Right atrium auricular region (tissue), 2 donors: ENCODE measurements around the gene SPATA12. TPM values are rescaled to one million over a fixed set of nuclear protein-coding genes. Genes with fewer than 3 reads are reported as not detected.

Experiments used
- DNase-seq: peaks from one replicate; pipeline ENCODE4 v3.0.0-alpha.2; 2019; ENCODE audit warnings: low spot score
- H3K27ac ChIP-seq, 2 donors: fragments of 200-600 bp; sonication (generic); 1 replicate in 1 of 2; 2 replicates in 1 of 2; pipeline ENCODE4 v1.5.1; 2016 to 2019
- H3K27me3 ChIP-seq, 2 donors: fragments of 200-600 bp; sonication (generic); one replicate each; pipeline versions ENCODE4 v1.5.1 to v1.6.0; 2017 to 2019
- H3K36me3 ChIP-seq: fragments of 200-600 bp; sonication (generic); one replicate; pipeline ENCODE4 v1.5.1; 2016
- H3K4me1 ChIP-seq, 2 donors: fragments of 200-600 bp; sonication (generic); one replicate each; pipeline versions ENCODE4 v1.5.1 to v1.6.0; 2017 to 2019
- H3K4me3 ChIP-seq, 2 donors: fragments of 200-600 bp; sonication (generic); 1 replicate in 1 of 2; 2 replicates in 1 of 2; pipeline ENCODE4 v1.5.1; 2017 to 2019; ENCODE audit warnings: mild to moderate bottlenecking in 1 of 2, moderate library complexity in 1 of 2
- H3K9me3 ChIP-seq, 2 donors: fragments of 200-600 bp; sonication (generic); one replicate each; pipeline ENCODE4 v1.5.1; 2019
- CTCF ChIP-seq, 2 donors: fragments of 200-600 bp; sonication (generic); IDR thresholded peaks; one replicate each; pipeline ENCODE4 v1.5.1; 2019; ENCODE audit warnings: antibody characterized with exemption in 2 of 2
- total RNA-seq, 2 donors: library from RNA; depleted of rRNA; stranded (reverse); fragments of >200 nt; gene quantifications; one replicate each; pipeline ENCODE4 v1.1.0, GENCODE V29; 2016

SPATA12 gene
- total RNA-seq, 2 donors from 2014 or later = not detected

GRCh38 chr3:57085211-57085610, 24.7 kb downstream of the SPATA12 start:
- no peak for DNase-seq
- no peak overlapping the region for H3K4me3 ChIP-seq
- H3K36me3 ChIP-seq = no peaks in the 10 kb centered on the region
- H3K27me3 ChIP-seq = no peaks in the 10 kb centered on the region
- TF ChIP-seq CTCF (IDR thresholded peaks at IDR 0.05) = no peak
- H3K4me1 ChIP-seq = no peaks in the 10 kb centered on the region
- no peak overlapping the region for H3K27ac ChIP-seq
- H3K9me3 ChIP-seq = no peaks in the 10 kb centered on the region

- Histone ChIP-seq H3K4me1 (no peaks in the 10 kb centered on the region), H3K4me3 (no peak overlapping the region), H3K27me3 (no peaks in the 10 kb centered on the region), H3K36me3 (no peaks in the 10 kb centered on the region), H3K27ac (no peak overlapping the region), H3K9me3 (no peaks in the 10 kb centered on the region)
- DNase-seq = no peak
- TF ChIP-seq CTCF (IDR thresholded peaks at IDR 0.05) = no peak
These were observed 25.7 kb downstream of the SPATA12 start for GRCh38 chr3:57086201-57086600.

- no peak for TF ChIP-seq CTCF (IDR thresholded peaks at IDR 0.05)
- Histone ChIP-seq H3K27ac (no peak overlapping the region), H3K4me1 (peaks cover 0 to 8% of the 10 kb centered on the region in 2 donors), H3K36me3 (no peaks in the 10 kb centered on the region), H3K9me3 (no peaks in the 10 kb centered on the region), H3K4me3 (no peak overlapping the region), H3K27me3 (no peaks in the 10 kb centered on the region)
- DNase-seq = no peak
These were observed 27.1 kb downstream of the SPATA12 start for GRCh38 chr3:57087361-57088092.

GRCh38 chr3:57088503-57088902, 28.0 kb downstream of the SPATA12 start:
- no peak overlapping the region for H3K4me3 ChIP-seq
- H3K9me3 ChIP-seq = no peaks in the 10 kb centered on the region
- H3K36me3 ChIP-seq = no peaks in the 10 kb centered on the region
- H3K27ac ChIP-seq = no peak overlapping the region
- H3K27me3 ChIP-seq = no peaks in the 10 kb centered on the region
- DNase-seq = no peak
- peaks cover 0 to 8% of the 10 kb centered on the region in 2 donors for H3K4me1 ChIP-seq
- no peak for TF ChIP-seq CTCF (IDR thresholded peaks at IDR 0.05)

- no peak overlapping the region for H3K27ac ChIP-seq
- no peak for DNase-seq
- no peak for TF ChIP-seq CTCF (IDR thresholded peaks at IDR 0.05)
- H3K4me1 ChIP-seq = peaks cover 0 to 8% of the 10 kb centered on the region in 2 donors
- no peaks in the 10 kb centered on the region for H3K36me3 ChIP-seq
- no peaks in the 10 kb centered on the region for H3K9me3 ChIP-seq
- no peak overlapping the region for H3K4me3 ChIP-seq
- no peaks in the 10 kb centered on the region for H3K27me3 ChIP-seq
These were observed 28.6 kb downstream of the SPATA12 start for GRCh38 chr3:57089043-57089442.
